A549 (cell line): ENCODE data around the gene MYO18B. TPM values are rescaled to one million over a fixed set of nuclear protein-coding genes. Genes with fewer than 3 reads are reported as not detected.

ENCODE experiments used
- ATAC-seq, 2 experiments: fragments of 200-7000 bp in 1 of 2; fragments of >200 bp in 1 of 2; cut with Nextera tagmentation in 1 of 2; cut with Tn5 transposase in 1 of 2; 3 replicates each; pipeline versions ENCODE4 v1.8.0 to v1.9.1; 2018 to 2020; ENCODE audit warnings: mild to moderate bottlenecking in 1 of 2, moderate library complexity in 1 of 2
- CTCF ChIA-PET: fragments of 300-600 bp; sonication (Branson Sonifier 250); formaldehyde crosslinking; extraction: SDS; loops from one replicate; lab custom pipeline; 2021; ENCODE audit warnings: antibody characterized with exemption, inconsistent platforms; lab: Yijun Ruan, JAX
- POLR2A ChIA-PET: fragments of 350-600 bp; formaldehyde crosslinking; extraction: SDS; loops from one replicate; lab custom pipeline; 2021; ENCODE audit warnings: antibody characterized with exemption, inconsistent platforms; lab: Yijun Ruan, JAX
- DNase-seq, 2 experiments: peaks; one replicate each; pipeline versions ENCODE4 v3.0.0 to v3.0.0-alpha.2; 2011 to 2016; ENCODE audit warnings: low read depth in 1 of 2, low spot score in 1 of 2
- FAIRE-seq: peaks from 2 replicates; lab custom pipeline; 2011; peaks lifted over from hg19 to GRCh38; lab: Jason Lieb, UNC
- H3K27ac ChIP-seq, 2 experiments: fragments of >200 bp; sonication (Bioruptor Twin); formaldehyde crosslinking; 3 replicates each; pipeline ENCODE4 v1.5.1; 2016 to 2017
- H3K4me1 ChIP-seq: fragments of >200 bp; sonication (Bioruptor Twin); formaldehyde crosslinking; 3 replicates; pipeline ENCODE4 v1.6.1; 2016
- H3K4me2 ChIP-seq: fragments of >200 bp; sonication (Bioruptor Twin); formaldehyde crosslinking; 3 replicates; pipeline ENCODE4 v1.6.1; 2016
- H3K4me3 ChIP-seq: fragments of >200 bp; sonication (Bioruptor Twin); formaldehyde crosslinking; 3 replicates; pipeline ENCODE4 v1.5.1; 2016
- H3K9me3 ChIP-seq: fragments of >200 bp; sonication (Bioruptor Twin); formaldehyde crosslinking; 3 replicates; pipeline ENCODE4 v1.6.1; 2016
- ATOH8 ChIP-seq: fragments of 250-450 bp; sonication (Bioruptor Pico); IDR thresholded peaks from 2 replicates; pipeline ENCODE4 v1.5.0; 2020; ENCODE audit warnings: low read depth, mild to moderate bottlenecking, moderate library complexity
- BHLHE40 ChIP-seq: IDR thresholded peaks from 2 replicates; pipeline ENCODE4 v1.6.1; 2012; ENCODE audit warnings: low read depth, low read length, inconsistent platforms
- CBX2 ChIP-seq: fragments of 200-600 bp; sonication (generic); IDR thresholded peaks from 2 replicates; pipeline ENCODE4 v1.6.1; 2016; ENCODE audit warnings: low read depth, mild to moderate bottlenecking, borderline replicate concordance
- CBX8 ChIP-seq: fragments of 200-600 bp; sonication (generic); IDR thresholded peaks from 2 replicates; pipeline ENCODE4 v1.6.1; 2016
- CEBPB ChIP-seq, 2 experiments: fragments of >200 bp in 1 of 2; sonication (Bioruptor Twin) in 1 of 2; formaldehyde crosslinking in 1 of 2; IDR thresholded peaks; 2 replicates each; pipeline ENCODE4 v1.6.1; 2012 to 2016
- CHD2 ChIP-seq: fragments of 150-350 bp; IDR thresholded peaks from 2 replicates; pipeline ENCODE4 v1.6.1; 2014; ENCODE audit warnings: low read length; ENCODE audit not compliant: partially characterized antibody
- EHF ChIP-seq: fragments of 250-450 bp; sonication (Bioruptor Pico); IDR thresholded peaks from 2 replicates; pipeline ENCODE4 v1.5.0; 2020; ENCODE audit warnings: mild to moderate bottlenecking
- EP300 ChIP-seq, 2 experiments: fragments of >200 bp; sonication (Bioruptor Twin); formaldehyde crosslinking; IDR thresholded peaks; 2 replicates in 1 of 2; 3 replicates in 1 of 2; pipeline ENCODE4 v1.6.1; 2016 to 2017
- FOSB ChIP-seq: fragments of 250-450 bp; sonication (Bioruptor Pico); IDR thresholded peaks from 2 replicates; pipeline ENCODE4 v1.5.0; 2020; ENCODE audit warnings: mild to moderate bottlenecking, moderate library complexity
- HES2 ChIP-seq: fragments of >200 bp; sonication (Bioruptor Twin); formaldehyde crosslinking; IDR thresholded peaks from 2 replicates; pipeline ENCODE4 v1.6.1; 2016
- HEYL ChIP-seq: fragments of 250-450 bp; sonication (Bioruptor Pico); IDR thresholded peaks from 2 replicates; pipeline ENCODE4 v1.8.0; 2021; ENCODE audit warnings: mild to moderate bottlenecking, moderate library complexity
- HOXA7 ChIP-seq: fragments of 250-450 bp; sonication (Bioruptor Pico); IDR thresholded peaks from 2 replicates; pipeline ENCODE4 v1.5.0; 2020; ENCODE audit warnings: mild to moderate bottlenecking, moderate library complexity
- HOXB5 ChIP-seq: fragments of 250-450 bp; sonication (Bioruptor Pico); IDR thresholded peaks from 2 replicates; pipeline ENCODE4 v1.5.0; 2020; ENCODE audit warnings: mild to moderate bottlenecking, moderate library complexity
- JUN ChIP-seq, 2 experiments: fragments of >200 bp; sonication (Bioruptor Twin); formaldehyde crosslinking; IDR thresholded peaks; 2 replicates in 1 of 2; 3 replicates in 1 of 2; pipeline ENCODE4 v1.6.1; 2016 to 2017
- JUNB ChIP-seq: fragments of >200 bp; sonication (Bioruptor Twin); formaldehyde crosslinking; IDR thresholded peaks from 2 replicates; pipeline ENCODE4 v1.6.1; 2016
- MYC ChIP-seq: IDR thresholded peaks from 2 replicates; pipeline ENCODE4 v1.6.1; 2012; ENCODE audit warnings: mild to moderate bottlenecking, inconsistent platforms, low read length, improper control_type of control experiment, borderline replicate concordance
- NFE2L2 ChIP-seq: fragments of 150-350 bp; conservative IDR thresholded peaks from 2 replicates; pipeline ENCODE4 v1.6.1; 2014; ENCODE audit warnings: low read length
- NPAS2 ChIP-seq: fragments of 250-450 bp; sonication (Bioruptor Pico); IDR thresholded peaks from 2 replicates; pipeline ENCODE4 v1.8.0; 2022; ENCODE audit warnings: mild to moderate bottlenecking, moderate library complexity, borderline replicate concordance
- NR3C1 ChIP-seq: fragments of >200 bp; sonication (Bioruptor Twin); formaldehyde crosslinking; IDR thresholded peaks from 3 replicates; pipeline ENCODE4 v1.6.1; 2017
- PHF8 ChIP-seq: fragments of 200-600 bp; sonication (generic); IDR thresholded peaks from 2 replicates; pipeline ENCODE4 v1.6.1; 2016; ENCODE audit warnings: low read depth, mild to moderate bottlenecking, antibody characterized with exemption, moderate library complexity, borderline replicate concordance
- RAD21 ChIP-seq, 2 experiments: fragments of >200 bp in 1 of 2; sonication (Bioruptor Twin) in 1 of 2; formaldehyde crosslinking in 1 of 2; IDR thresholded peaks in 1 of 2; conservative IDR thresholded peaks in 1 of 2; 2 replicates in 1 of 2; 3 replicates in 1 of 2; pipeline ENCODE4 v1.6.1; 2012 to 2018; ENCODE audit warnings: inconsistent platforms in 1 of 2
- RARB ChIP-seq: fragments of 250-450 bp; sonication (Bioruptor Pico); IDR thresholded peaks from 2 replicates; pipeline ENCODE4 v1.8.0; 2021; ENCODE audit warnings: mild to moderate bottlenecking, moderate library complexity
- RFX5 ChIP-seq: fragments of 450-650 bp; IDR thresholded peaks from 2 replicates; pipeline ENCODE4 v1.7.1; 2014; ENCODE audit warnings: antibody characterized with exemption, mild to moderate bottlenecking, moderate library complexity
- RNF2 ChIP-seq: fragments of 200-600 bp; sonication (generic); IDR thresholded peaks from 2 replicates; pipeline ENCODE4 v1.6.1; 2016; ENCODE audit warnings: low read depth, mild to moderate bottlenecking, antibody characterized with exemption, moderate library complexity, borderline replicate concordance
- ZNF302 ChIP-seq: fragments of 250-450 bp; sonication (Bioruptor Pico); IDR thresholded peaks from 2 replicates; pipeline ENCODE4 v1.9.0; 2021; ENCODE audit warnings: inconsistent platforms, mild to moderate bottlenecking, moderate library complexity
- WGBS: methylation state at CpG from one replicate; pipeline ENCODE4 v1.1.6; 2017; ENCODE audit errors: missing lambda C conversion rate; 5-methylcytosine and 5-hydroxymethylcytosine counted together
- polyA plus RNA-seq, 4 experiments: library from polyadenylated mRNA; depleted of rRNA in 3 of 4; stranded (reverse); fragments of >200 nt; fragmentation: RNase III in 1 of 4; extraction: RNeasy Plus Mini Kit Qiagen cat#74134 plus additional on column Dnase treatment in 1 of 4; gene quantifications; 2 replicates in 3 of 4; 3 replicates in 1 of 4; pipeline ENCODE4 v1.2.3, GENCODE V29; 2011 to 2017

Gene MYO18B
- polyA plus RNA-seq, 2 of the 4 experiments (the other 2 are of a cell fraction): 0.01 TPM

GRCh38 chr22:25938151-25938550 is 196.2 kb downstream of the MYO18B start (continued):
- TF ChIP-seq HOXA7 (CRISPR knock-in tag) (no peak), NR3C1 (no peak), MYC (no peak), NPAS2 (CRISPR knock-in tag) (no peak)

GRCh38 chr22:25939384-25939783 is 197.4 kb downstream of the MYO18B start:
- Histone ChIP-seq H3K27ac (no peak overlapping the region), H3K4me1 (no peaks in the 10 kb centered on the region), H3K9me3 (no peaks in the 10 kb centered on the region), H3K4me3 (no peak overlapping the region), H3K4me2 (no peak overlapping the region)
- WGBS: 0% methylated on average over 4 of the region's 4 CpGs
- ChIA-PET CTCF (no interaction called here), POLR2A (no interaction called here)
- TF ChIP-seq CBX2 (no peak), JUN (IDR thresholded peaks at IDR 0.05) (no peak), EHF (no peak), CEBPB (IDR thresholded peaks at IDR 0.05) (no peak), PHF8 (no peak), HES2 (no peak)
- no peak for DNase-seq
- no peak for FAIRE-seq
- ATAC-seq: no peak

GRCh38 chr22:25940479-25940878 is 198.5 kb downstream of the MYO18B start:
- WGBS: 46% methylated on average over 2 of the region's 2 CpGs
- TF ChIP-seq NPAS2 (CRISPR knock-in tag): no peak
- TF ChIP-seq CHD2: no peak
- no peak for TF ChIP-seq RARB (CRISPR knock-in tag)
- TF ChIP-seq ATOH8 (CRISPR knock-in tag): no peak
- TF ChIP-seq ZNF302 (CRISPR knock-in tag): no peak
- no peak for TF ChIP-seq FOSB
- no peak for TF ChIP-seq HOXB5 (CRISPR knock-in tag)
- no peak for TF ChIP-seq EP300 (IDR thresholded peaks at IDR 0.05)
- no peak for TF ChIP-seq RNF2
- TF ChIP-seq CEBPB (IDR thresholded peaks at IDR 0.05): no peak
- TF ChIP-seq RFX5: no peak
- no peak for TF ChIP-seq NFE2L2
- no peak for TF ChIP-seq RAD21 (conservative IDR thresholded peaks at IDR 0.05 in 1 of 2, IDR thresholded peaks at IDR 0.05 in 1 of 2)
- no peak for TF ChIP-seq CBX8
- TF ChIP-seq JUNB: no peak
- no peak for TF ChIP-seq BHLHE40
- no peak for TF ChIP-seq HEYL (CRISPR knock-in tag)
- TF ChIP-seq CBX2: no peak
- Histone ChIP-seq H3K9me3 (no peaks in the 10 kb centered on the region), H3K4me3 (no peak overlapping the region), H3K4me1 (no peaks in the 10 kb centered on the region), H3K4me2 (no peak overlapping the region), H3K27ac (no peak overlapping the region)
- ATAC-seq: no peak
- ChIA-PET POLR2A (no interaction called here), CTCF (no interaction called here)
- FAIRE-seq: no peak
- DNase-seq: no peak
